Measurements from ENCODE around the gene HOXC5. TPM values are rescaled to one million over a fixed set of nuclear protein-coding genes. Genes with fewer than 3 reads are reported as not detected.
A peak's percentile ranks its signal among the peaks of the same experiment; 100 is the strongest.

Gene HOXC5
- total RNA-seq, 1 donor from 2014 or later = 0.50 TPM

DNA sequence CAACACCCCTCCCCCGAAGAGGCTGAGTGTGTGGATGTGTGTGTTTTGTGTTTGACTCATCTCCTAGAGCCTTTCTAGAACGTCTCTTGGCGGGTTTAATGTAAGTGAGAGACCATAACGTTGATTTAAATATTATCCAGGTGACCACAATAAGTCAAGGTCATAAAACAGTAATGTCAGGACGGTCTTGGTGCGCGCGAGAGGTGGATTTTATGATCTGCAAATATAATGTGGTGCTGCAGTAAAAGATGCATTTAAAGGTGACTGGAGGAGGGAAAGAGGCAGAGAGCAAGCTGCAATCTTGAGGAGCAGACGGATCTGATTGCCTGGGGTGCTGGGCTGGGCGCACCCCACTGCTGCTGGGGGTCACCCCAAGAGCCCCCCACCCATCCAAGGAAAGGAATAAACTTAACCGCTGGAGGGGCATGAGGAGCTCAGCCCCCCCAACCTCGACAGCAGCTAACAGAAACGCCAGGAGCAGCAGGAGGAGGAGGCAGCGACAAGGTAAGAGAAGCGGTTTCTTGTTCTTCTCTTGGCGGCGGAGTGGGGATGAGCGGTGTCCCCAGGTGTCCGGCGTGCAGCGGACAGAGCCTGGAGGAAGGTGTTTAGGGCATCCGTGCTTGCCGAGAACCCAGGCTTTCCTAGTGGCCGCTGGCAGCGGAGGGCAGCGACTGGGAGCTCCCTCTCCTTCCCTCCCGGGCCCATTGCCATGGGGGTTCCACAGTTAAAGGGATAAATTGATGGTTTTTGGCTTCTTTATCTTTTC, 42.4 kb upstream of the HOXC5 start:
- TF ChIP-seq, protein P1, sequence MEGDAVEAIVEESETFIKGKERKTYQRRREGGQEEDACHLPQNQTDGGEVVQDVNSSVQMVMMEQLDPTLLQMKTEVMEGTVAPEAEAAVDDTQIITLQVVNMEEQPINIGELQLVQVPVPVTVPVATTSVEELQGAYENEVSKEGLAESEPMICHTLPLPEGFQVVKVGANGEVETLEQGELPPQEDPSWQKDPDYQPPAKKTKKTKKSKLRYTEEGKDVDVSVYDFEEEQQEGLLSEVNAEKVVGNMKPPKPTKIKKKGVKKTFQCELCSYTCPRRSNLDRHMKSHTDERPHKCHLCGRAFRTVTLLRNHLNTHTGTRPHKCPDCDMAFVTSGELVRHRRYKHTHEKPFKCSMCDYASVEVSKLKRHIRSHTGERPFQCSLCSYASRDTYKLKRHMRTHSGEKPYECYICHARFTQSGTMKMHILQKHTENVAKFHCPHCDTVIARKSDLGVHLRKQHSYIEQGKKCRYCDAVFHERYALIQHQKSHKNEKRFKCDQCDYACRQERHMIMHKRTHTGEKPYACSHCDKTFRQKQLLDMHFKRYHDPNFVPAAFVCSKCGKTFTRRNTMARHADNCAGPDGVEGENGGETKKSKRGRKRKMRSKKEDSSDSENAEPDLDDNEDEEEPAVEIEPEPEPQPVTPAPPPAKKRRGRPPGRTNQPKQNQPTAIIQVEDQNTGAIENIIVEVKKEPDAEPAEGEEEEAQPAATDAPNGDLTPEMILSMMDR (IDR thresholded peaks at IDR 0.05; ENCODE audit: insufficient read depth, low read length, poor library complexity, severe bottlenecking) = no peak
- Histone ChIP-seq H3K27me3 (ENCODE audit: control insufficient read depth, insufficient read depth, low read length) (peaks cover 49% of the 10 kb centered on the region), H3K4me3 (ENCODE audit: low read depth, low read length) (peak overlapping the region; percentile 24), H3K36me3 (ENCODE audit: control insufficient read depth, insufficient read depth, low read length) (no peaks in the 10 kb centered on the region)
- no peak for DNase-seq (ENCODE audit: low read depth)

DNA sequence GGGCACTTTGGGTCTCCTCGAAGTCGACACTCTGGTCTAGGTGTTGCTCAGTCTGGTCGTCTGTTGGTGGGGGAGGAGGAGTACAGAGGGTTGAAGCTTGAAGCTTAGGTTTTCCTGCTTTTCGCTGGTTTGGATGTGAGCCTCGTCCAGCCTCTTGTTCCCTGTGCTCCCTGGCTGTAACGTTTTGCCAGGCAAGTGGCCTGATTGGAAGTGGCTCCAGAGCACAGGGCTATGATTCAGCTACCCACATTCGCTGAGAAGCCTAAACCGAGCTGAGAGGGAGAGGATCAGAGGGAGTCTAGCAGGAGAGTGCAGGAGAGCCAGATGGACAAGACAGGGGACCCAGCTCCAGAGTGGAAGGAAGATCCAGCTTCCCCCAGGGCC, 41.8 kb upstream of the HOXC5 start:
- Histone ChIP-seq H3K36me3 (ENCODE audit: control insufficient read depth, insufficient read depth, low read length) (no peaks in the 10 kb centered on the region), H3K4me3 (ENCODE audit: low read depth, low read length) (peak overlapping the region; percentile 24), H3K27me3 (ENCODE audit: control insufficient read depth, insufficient read depth, low read length) (peaks cover 47% of the 10 kb centered on the region)
- DNase-seq (ENCODE audit: low read depth) = no peak
- TF ChIP-seq, protein P1 (IDR thresholded peaks at IDR 0.05; ENCODE audit: insufficient read depth, low read length, poor library complexity, severe bottlenecking) = no peak

DNA sequence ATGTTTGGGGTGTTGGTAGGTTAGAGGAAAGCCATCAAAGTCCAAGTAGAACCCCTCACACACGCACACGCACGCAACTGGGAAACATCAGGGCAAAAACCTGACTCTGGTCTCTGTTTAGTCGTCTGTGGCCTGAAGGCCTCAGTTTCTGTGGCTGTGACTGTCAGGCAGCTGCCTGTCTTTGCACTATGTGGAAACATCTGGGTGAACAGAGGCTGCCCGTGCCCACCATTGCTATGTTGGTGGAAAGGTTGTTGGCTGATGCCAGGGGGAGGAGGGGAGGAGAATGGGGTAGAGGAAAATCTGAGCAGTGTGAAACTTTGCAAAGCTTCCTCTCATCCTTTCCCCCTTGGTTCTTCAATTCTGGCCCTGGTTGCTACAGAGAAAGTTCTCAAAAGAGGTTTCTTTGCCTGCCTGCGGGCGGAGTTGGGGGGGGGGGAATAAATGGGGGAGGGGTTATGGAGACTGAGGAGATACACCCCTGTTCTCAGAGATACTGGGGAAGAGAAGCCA, 40.4 kb upstream of the HOXC5 start:
- DNase-seq (ENCODE audit: low read depth) = no peak
- Histone ChIP-seq H3K27me3 (ENCODE audit: control insufficient read depth, insufficient read depth, low read length) (peaks cover 49% of the 10 kb centered on the region), H3K4me3 (ENCODE audit: low read depth, low read length) (no peak overlapping the region), H3K36me3 (ENCODE audit: control insufficient read depth, insufficient read depth, low read length) (no peaks in the 10 kb centered on the region)
- TF ChIP-seq, protein P1 (IDR thresholded peaks at IDR 0.05; ENCODE audit: insufficient read depth, low read length, poor library complexity, severe bottlenecking) = no peak

DNA sequence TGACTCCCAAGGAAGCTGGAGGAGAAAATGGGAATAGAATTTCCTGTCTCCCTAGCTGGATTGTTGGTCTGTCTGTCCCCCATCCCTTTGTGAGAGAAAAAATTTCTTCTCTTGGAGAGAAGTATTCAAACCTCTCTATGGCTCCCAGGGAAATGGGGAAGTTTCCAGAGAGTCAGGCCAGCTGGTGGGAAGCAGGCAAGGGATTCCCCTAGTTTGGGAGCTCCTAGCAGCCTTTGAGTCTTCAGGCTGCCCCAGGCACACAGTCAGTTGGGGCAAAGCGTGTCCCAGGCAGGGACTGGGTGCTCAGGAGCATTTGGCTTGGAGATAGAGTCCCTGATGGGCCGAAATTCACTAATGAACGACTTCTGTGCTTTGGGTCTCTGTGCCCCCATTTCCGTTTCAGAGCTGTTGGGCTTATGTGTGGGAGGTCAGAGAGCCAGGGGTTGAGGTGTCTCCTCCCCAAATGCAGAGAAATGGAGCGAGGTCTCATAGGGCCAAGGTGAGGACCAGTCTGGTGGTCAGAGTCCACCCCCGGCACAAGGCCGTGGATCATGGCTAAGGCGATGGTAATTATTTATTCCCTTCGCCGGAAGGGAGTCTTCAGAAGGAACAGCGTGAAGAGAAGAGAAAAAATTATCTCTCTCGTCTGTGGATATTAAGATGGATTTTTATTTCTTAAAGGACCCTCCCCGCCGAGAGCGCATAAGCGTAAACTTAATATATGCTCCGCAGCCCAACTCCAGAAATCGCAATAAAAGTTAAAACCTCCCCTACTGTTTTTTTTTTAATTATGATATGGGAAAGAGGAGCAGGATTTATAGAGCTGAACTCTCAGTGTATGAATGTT, 39.5 kb upstream of the HOXC5 start:
- H3K27me3 ChIP-seq (ENCODE audit: control insufficient read depth, insufficient read depth, low read length) = peaks cover 54% of the 10 kb centered on the region
- no peak for DNase-seq (ENCODE audit: low read depth)
- TF ChIP-seq, protein P1 (IDR thresholded peaks at IDR 0.05; ENCODE audit: insufficient read depth, low read length, poor library complexity, severe bottlenecking) = no peak
- H3K4me3 ChIP-seq (ENCODE audit: low read depth, low read length) = peak overlapping the region; percentile 6
- no peaks in the 10 kb centered on the region for H3K36me3 ChIP-seq (ENCODE audit: control insufficient read depth, insufficient read depth, low read length)

DNA sequence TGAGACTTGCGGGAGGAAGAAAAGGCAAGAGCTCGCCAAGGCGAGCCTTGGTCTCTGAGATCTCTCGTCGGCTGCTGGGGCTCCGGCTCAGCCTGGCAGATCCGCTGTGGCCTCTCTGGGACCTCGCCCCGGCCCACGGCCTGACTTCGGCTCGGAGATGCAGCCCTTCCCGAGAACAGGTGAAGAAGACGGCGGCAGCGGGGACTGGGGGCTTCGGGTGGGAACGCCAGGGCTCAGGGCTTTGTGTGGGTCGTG, 38.9 kb upstream of the HOXC5 start:
- DNase-seq (ENCODE audit: low read depth) = no peak
- H3K4me3 ChIP-seq (ENCODE audit: low read depth, low read length) = peak overlapping the region; percentile 52
- peaks cover 55% of the 10 kb centered on the region for H3K27me3 ChIP-seq (ENCODE audit: control insufficient read depth, insufficient read depth, low read length)
- TF ChIP-seq, protein P1 (IDR thresholded peaks at IDR 0.05; ENCODE audit: insufficient read depth, low read length, poor library complexity, severe bottlenecking) = no peak
- H3K36me3 ChIP-seq (ENCODE audit: control insufficient read depth, insufficient read depth, low read length) = no peaks in the 10 kb centered on the region
